H1 (cell line): ENCODE measurements around the gene GNRHR. TPM values are rescaled to one million over a fixed set of nuclear protein-coding genes. Genes with fewer than 3 reads are reported as not detected.

ENCODE experiments used
- CTCF ChIA-PET: fragments of 300-600 bp; sonication (Branson Sonifier 250); formaldehyde crosslinking; loops from one replicate; lab custom pipeline; 2021; ENCODE audit not compliant: partially characterized antibody; lab: Charles Lee
- POLR2A ChIA-PET: fragments of 300-600 bp; sonication (Branson Sonifier 250); formaldehyde crosslinking; loops from one replicate; lab custom pipeline; 2021; ENCODE audit warnings: inconsistent platforms; ENCODE audit not compliant: partially characterized antibody; lab: Charles Lee
- DNase-seq, 2 experiments: peaks; one replicate each; pipeline versions ENCODE4 v3.0.0 to v3.0.0-alpha.2; 2010 to 2022; ENCODE audit warnings: low spot score in 2 of 2, low read depth in 1 of 2, mixed read lengths in 1 of 2
- FAIRE-seq: peaks from 2 replicates; lab custom pipeline; 2011; peaks lifted over from hg19 to GRCh38; lab: Jason Lieb, UNC
- H2AFZ ChIP-seq: 2 replicates; pipeline ENCODE4 v1.8.1; 2012; ENCODE audit warnings: low read length, inconsistent platforms
- H2AK5ac ChIP-seq: 2 replicates; pipeline ENCODE4 v1.6.1; 2013; ENCODE audit warnings: low read depth, low read length
- H2BK120ac ChIP-seq: replicated peaks from 2 replicates; pipeline ENCODE3; 2013; ENCODE audit warnings: low read depth, low read length, inconsistent platforms
- H2BK12ac ChIP-seq: 2 replicates; pipeline ENCODE4 v1.6.1; 2013; ENCODE audit warnings: low read depth, low read length
- H2BK15ac ChIP-seq: 2 replicates; pipeline ENCODE4 v1.6.1; 2013; ENCODE audit warnings: low read length
- H2BK20ac ChIP-seq: 2 replicates; pipeline ENCODE4 v1.6.1; 2013; ENCODE audit warnings: low read length
- H2BK5ac ChIP-seq: 2 replicates; pipeline ENCODE4 v1.6.1; 2013; ENCODE audit warnings: low read depth, low read length
- H3K14ac ChIP-seq: 2 replicates; pipeline ENCODE4 v1.6.1; 2013; ENCODE audit warnings: inconsistent platforms; ENCODE audit not compliant: insufficient read length
- H3K18ac ChIP-seq: 2 replicates; pipeline ENCODE4 v1.6.1; 2013; ENCODE audit warnings: low read length; ENCODE audit errors: extremely low read depth
- H3K23ac ChIP-seq: 2 replicates; pipeline ENCODE4 v1.6.1; 2013; ENCODE audit warnings: inconsistent platforms; ENCODE audit not compliant: insufficient read length
- H3K23me2 ChIP-seq: 2 replicates; pipeline ENCODE4 v1.6.1; 2013; ENCODE audit warnings: low read depth, low read length
- H3K27ac ChIP-seq: 2 replicates; pipeline ENCODE4 v1.6.1; 2011; ENCODE audit warnings: low read depth, low read length, inconsistent platforms
- H3K27me3 ChIP-seq, 4 experiments: replicated peaks in 1 of 4; 1 replicate in 1 of 4; 2 replicates in 3 of 4; pipeline versions ENCODE4 v1.6.1 to v1.8.1; 2011 to 2013; ENCODE audit warnings: low read length in 3 of 4, mild to moderate bottlenecking in 3 of 4, inconsistent platforms in 2 of 4, mixed read lengths in 2 of 4, moderate library complexity in 1 of 4; ENCODE audit not compliant: control insufficient read depth in 3 of 4, insufficient read depth in 3 of 4; ENCODE audit errors: extremely low read depth in 1 of 4
- H3K36me3 ChIP-seq, 4 experiments: 2 replicates each; pipeline versions ENCODE4 v1.6.1 to v1.8.1; 2011 to 2013; ENCODE audit warnings: mild to moderate bottlenecking in 4 of 4, low read length in 3 of 4, moderate library complexity in 2 of 4, control low read depth in 1 of 4, inconsistent platforms in 1 of 4; ENCODE audit not compliant: insufficient read depth in 4 of 4, control insufficient read depth in 2 of 4
- H3K4ac ChIP-seq: replicated peaks from 2 replicates; pipeline ENCODE3; 2013; ENCODE audit warnings: low read length, low read depth, mixed read lengths, inconsistent platforms; ENCODE audit not compliant: insufficient read length
- H3K4me1 ChIP-seq, 4 experiments: replicated peaks in 1 of 4; 1 replicate in 1 of 4; 2 replicates in 3 of 4; pipeline versions ENCODE4 v1.6.1 to v1.8.1; 2011 to 2013; ENCODE audit warnings: low read length in 3 of 4, inconsistent platforms in 2 of 4, mixed read lengths in 1 of 4; ENCODE audit not compliant: insufficient read depth in 4 of 4, control insufficient read depth in 3 of 4
- H3K4me2 ChIP-seq, 2 experiments: 2 replicates each; pipeline versions ENCODE4 v1.6.1 to v1.8.1; 2011 to 2013; ENCODE audit warnings: low read depth in 2 of 2, low read length in 2 of 2, control low read depth in 1 of 2, inconsistent platforms in 1 of 2, mild to moderate bottlenecking in 1 of 2; ENCODE audit not compliant: insufficient read depth in 1 of 2
- H3K4me3 ChIP-seq, 4 experiments: fragments of 200-600, 300-600 bp in 1 of 4; sonication (generic), shearing (Covaris generic), sonication (Bioruptor Twin) in 1 of 4; 2 replicates each; pipeline versions ENCODE4 v1.5.1 to v1.8.1; 2011 to 2016; ENCODE audit warnings: low read length in 4 of 4, low read depth in 3 of 4, control low read depth in 2 of 4, inconsistent platforms in 2 of 4, mild to moderate bottlenecking in 2 of 4, mixed read lengths in 1 of 4, moderate library complexity in 1 of 4; ENCODE audit not compliant: insufficient read depth in 2 of 4; ENCODE audit errors: extremely low read depth in 1 of 4
- H3K56ac ChIP-seq: replicated peaks from 2 replicates; pipeline ENCODE3; 2013; ENCODE audit warnings: low read depth, mild to moderate bottlenecking, mixed read lengths, low read length, inconsistent platforms; ENCODE audit not compliant: insufficient read length
- H3K79me1 ChIP-seq: 2 replicates; pipeline ENCODE4 v1.6.1; 2013; ENCODE audit warnings: low read depth, low read length, control low read depth
- H3K79me2 ChIP-seq, 2 experiments: 2 replicates each; pipeline versions ENCODE4 v1.6.1 to v1.8.1; 2012 to 2013; ENCODE audit warnings: low read length in 2 of 2, mild to moderate bottlenecking in 2 of 2, inconsistent platforms in 1 of 2; ENCODE audit not compliant: insufficient read depth in 2 of 2, control insufficient read depth in 1 of 2
- H3K9ac ChIP-seq, 4 experiments: replicated peaks in 1 of 4; 1 replicate in 1 of 4; 2 replicates in 3 of 4; pipeline versions ENCODE4 v1.6.1 to v1.8.1; 2011 to 2013; ENCODE audit warnings: low read depth in 3 of 4, low read length in 3 of 4, control low read depth in 2 of 4, mild to moderate bottlenecking in 2 of 4, moderate library complexity in 2 of 4, inconsistent platforms in 1 of 4; ENCODE audit errors: extremely low read depth in 1 of 4
- H3K9me3 ChIP-seq, 2 experiments: 2 replicates each; pipeline versions ENCODE4 v1.6.1 to v1.8.1; 2012 to 2013; ENCODE audit warnings: mild to moderate bottlenecking in 2 of 2, moderate library complexity in 2 of 2, control low read depth in 1 of 2, inconsistent platforms in 1 of 2, low read depth in 1 of 2, low read length in 1 of 2, mixed read lengths in 1 of 2; ENCODE audit not compliant: insufficient read depth in 2 of 2
- H4K20me1 ChIP-seq, 2 experiments: replicated peaks in 1 of 2; 2 replicates each; pipeline versions ENCODE3 to v1.8.1; 2011 to 2013; ENCODE audit warnings: inconsistent platforms in 2 of 2, low read length in 2 of 2, mild to moderate bottlenecking in 1 of 2; ENCODE audit not compliant: insufficient read depth in 2 of 2, control insufficient read depth in 1 of 2
- H4K5ac ChIP-seq: 2 replicates; pipeline ENCODE4 v1.6.1; 2013; ENCODE audit warnings: low read length, low read depth, mixed read lengths, inconsistent platforms; ENCODE audit not compliant: insufficient read length
- H4K8ac ChIP-seq: 2 replicates; pipeline ENCODE4 v1.8.0; 2013; ENCODE audit warnings: mild to moderate bottlenecking, moderate library complexity, low read length, inconsistent platforms; ENCODE audit not compliant: insufficient read depth; ENCODE audit errors: extremely low read depth
- H4K91ac ChIP-seq: replicated peaks from 2 replicates; pipeline ENCODE3; 2013; ENCODE audit warnings: low read length, mixed read lengths, inconsistent platforms; ENCODE audit not compliant: insufficient read length
- BCL11A ChIP-seq, 2 experiments: IDR thresholded peaks; one replicate each; pipeline ENCODE4 v1.6.1; 2011; ENCODE audit warnings: low read depth in 2 of 2, low read length in 2 of 2, mild to moderate bottlenecking in 2 of 2
- CBX5 ChIP-seq: fragments of 300-800, 300-1000 bp; sonication (generic); IDR thresholded peaks from 2 replicates; pipeline ENCODE4 v1.7.1; 2016; ENCODE audit warnings: antibody characterized with exemption, low read length, low read depth
- CBX8 ChIP-seq: fragments of 300-800, 300-1000 bp; sonication (generic); IDR thresholded peaks from 2 replicates; pipeline ENCODE4 v1.7.1; 2016; ENCODE audit warnings: low read depth, low read length, borderline replicate concordance
- CHD2 ChIP-seq: IDR thresholded peaks from 2 replicates; pipeline ENCODE4 v1.6.1; 2012; ENCODE audit warnings: low read length, improper control_type of control experiment
- HDAC2 ChIP-seq, 2 experiments: fragments of 300-600 bp in 1 of 2; sonication (generic) in 1 of 2; IDR thresholded peaks; 2 replicates each; pipeline ENCODE4 v1.6.1; 2011 to 2012; ENCODE audit warnings: low read depth in 2 of 2, low read length in 2 of 2, mild to moderate bottlenecking in 2 of 2, moderate library complexity in 2 of 2, borderline replicate concordance in 1 of 2, inconsistent platforms in 1 of 2
- JUN ChIP-seq: IDR thresholded peaks from 2 replicates; pipeline ENCODE4 v1.6.1; 2011; ENCODE audit warnings: low read depth, mild to moderate bottlenecking, improper control_type of control experiment, low read length
- POLR2A ChIP-seq, 2 experiments: IDR thresholded peaks; 1 replicate in 1 of 2; 2 replicates in 1 of 2; pipeline ENCODE4 v1.6.1; 2011; ENCODE audit warnings: low read depth in 2 of 2, low read length in 2 of 2, mild to moderate bottlenecking in 2 of 2; ENCODE audit errors: control extremely low read depth in 1 of 2
- RAD21 ChIP-seq, 2 experiments: IDR thresholded peaks in 1 of 2; conservative IDR thresholded peaks in 1 of 2; 2 replicates each; pipeline ENCODE4 v1.6.1; 2011; ENCODE audit warnings: low read depth in 2 of 2, low read length in 2 of 2, improper control_type of control experiment in 1 of 2, inconsistent platforms in 1 of 2, mild to moderate bottlenecking in 1 of 2, moderate library complexity in 1 of 2
- SIN3A ChIP-seq, 2 experiments: IDR thresholded peaks in 1 of 2; conservative IDR thresholded peaks in 1 of 2; 2 replicates each; pipeline ENCODE4 v1.6.1; 2011 to 2012; ENCODE audit warnings: low read length in 2 of 2, improper control_type of control experiment in 1 of 2, low read depth in 1 of 2, mild to moderate bottlenecking in 1 of 2
- SRF ChIP-seq: IDR thresholded peaks from 2 replicates; pipeline ENCODE4 v1.6.1; 2011; ENCODE audit warnings: mild to moderate bottlenecking, low read depth, low read length, moderate library complexity
- TAF1 ChIP-seq: IDR thresholded peaks from 2 replicates; pipeline ENCODE4 v1.6.1; 2011; ENCODE audit warnings: mild to moderate bottlenecking, low read depth, low read length
- USF2 ChIP-seq: IDR thresholded peaks from 2 replicates; pipeline ENCODE4 v1.6.1; 2011; ENCODE audit warnings: low read length, improper control_type of control experiment
- YY1 ChIP-seq: IDR thresholded peaks from 2 replicates; pipeline ENCODE4 v1.6.1; 2011; ENCODE audit warnings: low read depth, mild to moderate bottlenecking, low read length
- WGBS, 2 experiments: shearing (Covaris generic) in 1 of 2; methylation state at CpG; one replicate each; pipeline versions ENCODE4 v1.1.6 to v1.1.7; 2013 to 2015; ENCODE audit warnings: low lambda C conversion rate in 2 of 2, mixed read lengths in 2 of 2, inconsistent platforms in 1 of 2, low coverage in 1 of 2, missing lambda C conversion rate in 1 of 2; ENCODE audit not compliant: insufficient replicate concordance in 2 of 2, insufficient coverage in 1 of 2, insufficient read length in 1 of 2; ENCODE audit errors: extremely low coverage in 1 of 2, missing lambda C conversion rate in 1 of 2; 5-methylcytosine and 5-hydroxymethylcytosine counted together
- polyA plus RNA-seq, 7 experiments: library from polyadenylated mRNA; depleted of rRNA in 3 of 7; stranded (reverse) in 5 of 7; unstranded in 2 of 7; fragments of >200 nt in 5 of 7; fragments of 200-250 nt in 2 of 7; gene quantifications; 1 replicate in 5 of 7; 2 replicates in 1 of 7; 4 replicates in 1 of 7; pipeline versions ENCODE4 v1.2.1 to v1.2.3, GENCODE V29; 2011 to 2013; ENCODE audit warnings: missing spikeins in 2 of 7, mixed read lengths in 2 of 7
- total RNA-seq: library from RNA; stranded (reverse); fragmentation: NEBNext Ultra II Directional; extraction: Animal tissue kit (Norgen Biotek cat#: 25700); gene quantifications from 2 replicates; pipeline ENCODE4 v1.2.1, GENCODE V29; 2021

GNRHR gene
- total and polyA plus RNA-seq, 2 of the 8 experiments (the other 6 are each of a cell fraction or from before 2014, with no cell fraction given) = not detected

- Histone ChIP-seq H2BK15ac (no peak overlapping the region), H3K4me3 (peak overlapping the region in 2 of 4 experiments; percentile 92 to 99; a peak in 3 of 8 replicates), H2BK5ac (no peak overlapping the region), H2BK12ac (no peak overlapping the region), H2AK5ac (no peak overlapping the region), H3K14ac (no peak overlapping the region), H3K56ac (no peak overlapping the region), H3K79me1 (0 out of 2 replicates have a peak, but pooled peaks cover 4% of the 10 kb centered on the region), H4K20me1 (no peaks in the 10 kb centered on the region), H3K36me3 (peaks cover 0 to 2% (median 0%) of the 10 kb centered on the region in 4 experiments; a peak in 1 of 8 replicates), H3K27ac (no peak overlapping the region), H3K23me2 (peaks cover 1% of the 10 kb centered on the region; the same call in 1 of the 2 replicates), H3K9me3 (no peaks in the 10 kb centered on the region), H3K27me3 (no peaks in the 10 kb centered on the region), H4K91ac (no peak overlapping the region), H3K4me2 (peak overlapping the region in 1 of 2 experiments; percentile 72; a peak in 2 of 4 replicates), H3K9ac (no peak overlapping the region), H2AFZ (no peak overlapping the region), H4K5ac (no peak overlapping the region), H3K79me2 (peaks cover 8 to 66% of the 10 kb centered on the region in 2 experiments), H4K8ac (no peak overlapping the region), H2BK120ac (no peak overlapping the region), H3K4me1 (no peaks in the 10 kb centered on the region; a peak in 2 of 7 replicates), H2BK20ac (no peak overlapping the region), H3K4ac (no peak overlapping the region), H3K23ac (no peak overlapping the region), H3K18ac (no peak overlapping the region)
- FAIRE-seq = no peak
- POLR2A ChIA-PET = no interaction called here
- DNase-seq = no peak
- WGBS, 2 experiments = 87 to 100% methylated on average over 1 to 2 of the region's 2 CpGs
- CTCF ChIA-PET = interaction anchor here (1.0 to 1.5 kb wide), 6 partner anchors 21 to 209 kb away, joined by 3 to 6 read pairs (median 3); no protein-coding TSS in a partner anchor
- TF ChIP-seq BCL11A (IDR thresholded peaks at IDR 0.05; ENCODE audit: low read depth in 2 of 2, low read length in 2 of 2) = no peak
- TF ChIP-seq CBX5 = no peak
- no peak for TF ChIP-seq JUN
- no peak for TF ChIP-seq USF2
- TF ChIP-seq YY1 = no peak
- TF ChIP-seq POLR2A (IDR thresholded peaks at IDR 0.05; ENCODE audit: control extremely low read depth in 1 of 2, low read depth in 2 of 2, low read length in 2 of 2) = no peak
- no peak for TF ChIP-seq RAD21 (IDR thresholded peaks at IDR 0.05 in 1 of 2, conservative IDR thresholded peaks at IDR 0.05 in 1 of 2; ENCODE audit: low read depth in 2 of 2, low read length in 2 of 2)
- TF ChIP-seq HDAC2 (IDR thresholded peaks at IDR 0.05; ENCODE audit: borderline replicate concordance in 1 of 2, low read depth in 2 of 2, low read length in 2 of 2) = no peak
- TF ChIP-seq SRF = no peak
- no peak for TF ChIP-seq SIN3A (conservative IDR thresholded peaks at IDR 0.05 in 1 of 2, IDR thresholded peaks at IDR 0.05 in 1 of 2; ENCODE audit: low read depth in 1 of 2, low read length in 2 of 2)
- TF ChIP-seq TAF1 = no peak
- no peak for TF ChIP-seq CHD2
- no peak for TF ChIP-seq CBX8
Observed at GRCh38 chr4:67702166-67702565, 52.0 kb downstream of the GNRHR start.
